ENCODE results near the gene CTSZ.
A peak's percentile ranks its signal among the peaks of the same experiment; 100 is the strongest.

CTSZ gene

GRCh38 chr20:59005523-59006166 lies 1.4 kb downstream of the CTSZ start:
- H3K36me3 ChIP-seq (ENCODE audit: control insufficient read depth, insufficient read depth, low read length): peaks cover 30% of the 10 kb centered on the region
- H3K27me3 ChIP-seq (replicated peaks; ENCODE audit: control insufficient read depth, insufficient read depth, low read length): no peaks in the 10 kb centered on the region
- no peak for TF ChIP-seq CTCF (IDR thresholded peaks at IDR 0.05; ENCODE audit: insufficient read depth, low read length, poor library complexity, severe bottlenecking)
- no peak for DNase-seq (ENCODE audit: extremely low read depth, insufficient read length)
- peak overlapping the region; percentile 76 for H3K4me3 ChIP-seq (replicated peaks; ENCODE audit: low read depth, low read length)

- TF ChIP-seq CTCF (IDR thresholded peaks at IDR 0.05; ENCODE audit: insufficient read depth, low read length, poor library complexity, severe bottlenecking): no peak
- DNase-seq (ENCODE audit: extremely low read depth, insufficient read length): peak; percentile 91
- Histone ChIP-seq H3K27me3 (replicated peaks; ENCODE audit: control insufficient read depth, insufficient read depth, low read length) (no peaks in the 10 kb centered on the region), H3K4me3 (replicated peaks; ENCODE audit: low read depth, low read length) (peak overlapping the region; percentile 76), H3K36me3 (ENCODE audit: control insufficient read depth, insufficient read depth, low read length) (peaks cover 35% of the 10 kb centered on the region)
Measured at GRCh38 chr20:59004763-59005522, 2.1 kb downstream of the CTSZ start.

GRCh38 chr20:59004493-59004762 lies 2.6 kb downstream of the CTSZ start:
- peaks cover 36% of the 10 kb centered on the region for H3K36me3 ChIP-seq (ENCODE audit: control insufficient read depth, insufficient read depth, low read length)
- DNase-seq (ENCODE audit: extremely low read depth, insufficient read length): no peak
- no peak for TF ChIP-seq CTCF (IDR thresholded peaks at IDR 0.05; ENCODE audit: insufficient read depth, low read length, poor library complexity, severe bottlenecking)
- H3K27me3 ChIP-seq (replicated peaks; ENCODE audit: control insufficient read depth, insufficient read depth, low read length): no peaks in the 10 kb centered on the region
- H3K4me3 ChIP-seq (replicated peaks; ENCODE audit: low read depth, low read length): peak overlapping the region; percentile 76

- H3K27me3 ChIP-seq (replicated peaks; ENCODE audit: control insufficient read depth, insufficient read depth, low read length): no peaks in the 10 kb centered on the region
- no peak for DNase-seq (ENCODE audit: extremely low read depth, insufficient read length)
- TF ChIP-seq CTCF (IDR thresholded peaks at IDR 0.05; ENCODE audit: insufficient read depth, low read length, poor library complexity, severe bottlenecking): no peak
- peaks cover 39% of the 10 kb centered on the region for H3K36me3 ChIP-seq (ENCODE audit: control insufficient read depth, insufficient read depth, low read length)
- H3K4me3 ChIP-seq (replicated peaks; ENCODE audit: low read depth, low read length): peak overlapping the region; percentile 76
Measured at GRCh38 chr20:59003836-59004492, 3.1 kb downstream of the CTSZ start.

- no peak for DNase-seq (ENCODE audit: extremely low read depth, insufficient read length)
- TF ChIP-seq CTCF (IDR thresholded peaks at IDR 0.05; ENCODE audit: insufficient read depth, low read length, poor library complexity, severe bottlenecking): no peak
- Histone ChIP-seq H3K36me3 (ENCODE audit: control insufficient read depth, insufficient read depth, low read length) (peaks cover 42% of the 10 kb centered on the region), H3K27me3 (replicated peaks; ENCODE audit: control insufficient read depth, insufficient read depth, low read length) (no peaks in the 10 kb centered on the region), H3K4me3 (replicated peaks; ENCODE audit: low read depth, low read length) (no peak overlapping the region)
Measured at GRCh38 chr20:59002874-59003399, 4.1 kb downstream of the CTSZ start.

Data from GM06990 (cell line).